HEK293T (cell line): ENCODE data around the gene BAG3.

ENCODE experiments used
- CTCF ChIA-PET: fragments of 350-600 bp; formaldehyde crosslinking; extraction: SDS; loops from one replicate; lab custom pipeline; 2021; ENCODE audit warnings: antibody characterized with exemption, inconsistent platforms; lab: Yijun Ruan, JAX
- POLR2A ChIA-PET: fragments of 350-600 bp; formaldehyde crosslinking; extraction: SDS; loops from one replicate; lab custom pipeline; 2020; ENCODE audit warnings: antibody characterized with exemption, inconsistent platforms; lab: Yijun Ruan, JAX
- DNase-seq: peaks from one replicate; pipeline ENCODE4 v3.0.0; 2012; ENCODE audit warnings: mixed read lengths; ENCODE audit errors: extremely low spot score
- ARNT ChIP-seq: fragments of 450-650 bp; IDR thresholded peaks from 2 replicates; pipeline ENCODE4 v1.6.1; 2017; ENCODE audit warnings: mild to moderate bottlenecking
- BHLHE40 ChIP-seq: fragments of 450-650 bp; IDR thresholded peaks from 2 replicates; pipeline ENCODE4 v1.6.1; 2016; ENCODE audit warnings: mild to moderate bottlenecking, moderate library complexity, borderline replicate concordance
- CTBP1 ChIP-seq: fragments of 450-650 bp; IDR thresholded peaks from 2 replicates; pipeline ENCODE4 v1.6.1; 2016; ENCODE audit warnings: borderline replicate concordance
- ELF4 ChIP-seq: fragments of 450-650 bp; IDR thresholded peaks from 2 replicates; pipeline ENCODE4 v1.6.1; 2017; ENCODE audit warnings: antibody characterized with exemption
- FOXA1 ChIP-seq: fragments of 450-650 bp; IDR thresholded peaks from 2 replicates; pipeline ENCODE4 v1.6.1; 2016; ENCODE audit warnings: mild to moderate bottlenecking
- FOXK2 ChIP-seq: fragments of 450-650 bp; IDR thresholded peaks from 2 replicates; pipeline ENCODE4 v1.6.1; 2016; ENCODE audit warnings: mild to moderate bottlenecking
- FOXM1 ChIP-seq: fragments of 450-650 bp; IDR thresholded peaks from 2 replicates; pipeline ENCODE4 v1.6.1; 2017; ENCODE audit warnings: mild to moderate bottlenecking, borderline replicate concordance
- HDGF ChIP-seq: fragments of 450-650 bp; IDR thresholded peaks from 2 replicates; pipeline ENCODE4 v1.6.1; 2017; ENCODE audit warnings: antibody characterized with exemption, borderline replicate concordance
- L3MBTL2 ChIP-seq: fragments of 450-650 bp; conservative IDR thresholded peaks from 2 replicates; pipeline ENCODE4 v1.6.1; 2016; ENCODE audit warnings: mild to moderate bottlenecking
- LEF1 ChIP-seq: fragments of 450-650 bp; IDR thresholded peaks from 2 replicates; pipeline ENCODE4 v1.6.1; 2017; ENCODE audit warnings: mild to moderate bottlenecking, borderline replicate concordance
- NFRKB ChIP-seq: fragments of 450-650 bp; IDR thresholded peaks from 2 replicates; pipeline ENCODE4 v1.6.1; 2016; ENCODE audit warnings: mild to moderate bottlenecking, moderate library complexity
- SP1 ChIP-seq: fragments of 450-650 bp; IDR thresholded peaks from 2 replicates; pipeline ENCODE4 v1.6.1; 2017
- SUZ12 ChIP-seq: fragments of 450-650 bp; IDR thresholded peaks from 2 replicates; pipeline ENCODE4 v1.6.1; 2016; ENCODE audit warnings: mild to moderate bottlenecking
- TARDBP ChIP-seq: fragments of 450-650 bp; IDR thresholded peaks from 2 replicates; pipeline ENCODE4 v1.6.1; 2016
- ZNF384 ChIP-seq: fragments of 450-650 bp; IDR thresholded peaks from 2 replicates; pipeline ENCODE4 v1.6.1; 2016
- TF ChIP-seq, protein P1 (sequence below): fragments of 450-650 bp; IDR thresholded peaks from 2 replicates; pipeline ENCODE4 v1.6.1; 2016

BAG3 gene

DNA sequence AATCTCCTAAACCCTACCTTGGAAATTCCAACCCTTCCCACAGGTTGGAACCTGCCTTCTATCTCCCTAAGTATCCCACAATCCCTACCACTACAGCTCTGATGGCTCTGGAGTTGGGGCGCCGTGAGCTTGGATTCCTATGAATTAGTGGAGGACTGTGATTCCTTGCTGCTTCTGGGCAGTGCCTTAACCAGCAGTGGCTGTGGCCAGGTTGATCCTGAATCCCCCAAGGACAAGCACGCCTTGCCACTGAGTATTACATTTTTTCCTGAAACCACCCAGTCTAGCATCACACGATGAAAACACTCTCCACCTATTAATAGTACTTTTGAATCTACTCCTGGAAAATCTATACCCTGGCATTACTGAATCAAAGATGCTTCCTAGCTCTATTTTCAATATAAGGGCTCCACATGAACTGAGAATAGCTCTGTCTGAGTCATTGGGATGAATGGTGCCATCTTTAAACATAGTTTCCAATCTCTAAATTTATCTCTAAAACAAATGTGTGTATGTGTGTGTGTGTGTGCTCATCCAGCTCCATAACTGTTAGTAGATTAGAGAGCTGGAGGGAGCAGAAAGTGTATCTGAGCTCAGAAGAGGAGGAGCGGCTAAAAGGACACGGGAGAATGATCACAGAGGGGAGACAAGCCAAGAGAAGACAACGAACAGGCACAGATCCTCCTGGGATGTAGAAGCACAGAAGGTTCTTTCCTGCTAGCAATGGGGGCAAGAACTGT is 62.7 kb downstream of the BAG3 start:
- ChIA-PET POLR2A (interaction anchor here (4.1 kb wide), 1 partner anchor 11 kb away, joined by 37 read pairs; the partner anchor contains the start of gene INPP5F), CTCF (interaction anchor here (0.8 kb wide), 1 partner anchor 37 kb away, joined by 4 read pairs; no protein-coding TSS in a partner anchor)
- no peak for DNase-seq
- TF ChIP-seq FOXK2 (no peak), ELF4 (no peak), SP1 (no peak), TARDBP (no peak), BHLHE40 (no peak), FOXM1 (no peak), FOXA1 (no peak), ARNT (no peak), SUZ12 (no peak), CTBP1 (no peak), L3MBTL2 (no peak), HDGF (no peak), ZNF384 (no peak), NFRKB (no peak), LEF1 (no peak)
- TF ChIP-seq, protein P1, sequence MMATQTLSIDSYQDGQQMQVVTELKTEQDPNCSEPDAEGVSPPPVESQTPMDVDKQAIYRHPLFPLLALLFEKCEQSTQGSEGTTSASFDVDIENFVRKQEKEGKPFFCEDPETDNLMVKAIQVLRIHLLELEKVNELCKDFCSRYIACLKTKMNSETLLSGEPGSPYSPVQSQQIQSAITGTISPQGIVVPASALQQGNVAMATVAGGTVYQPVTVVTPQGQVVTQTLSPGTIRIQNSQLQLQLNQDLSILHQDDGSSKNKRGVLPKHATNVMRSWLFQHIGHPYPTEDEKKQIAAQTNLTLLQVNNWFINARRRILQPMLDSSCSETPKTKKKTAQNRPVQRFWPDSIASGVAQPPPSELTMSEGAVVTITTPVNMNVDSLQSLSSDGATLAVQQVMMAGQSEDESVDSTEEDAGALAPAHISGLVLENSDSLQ, result no peak

DNA sequence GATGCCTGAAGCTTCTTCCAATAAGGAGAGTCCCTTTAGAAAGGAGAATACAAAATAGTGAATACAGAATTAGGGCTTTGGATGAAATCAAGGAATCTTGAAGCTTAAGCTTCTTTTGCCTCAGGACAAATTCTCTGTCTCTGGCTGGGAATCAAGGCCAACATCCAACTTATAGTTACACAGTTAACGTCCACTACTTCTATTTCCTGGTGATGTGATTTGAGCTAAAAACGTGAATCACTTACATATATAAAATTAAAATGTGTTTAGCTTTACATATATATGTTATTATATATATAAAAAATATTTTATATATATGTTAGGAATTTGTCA is 63.3 kb downstream of the BAG3 start:
- CTCF ChIA-PET, result no interaction called here
- TF ChIP-seq FOXK2 (no peak), TARDBP (no peak), SP1 (no peak), ELF4 (no peak), BHLHE40 (no peak), LEF1 (no peak), FOXM1 (no peak), ARNT (no peak), CTBP1 (no peak), L3MBTL2 (no peak), SUZ12 (no peak), HDGF (no peak), FOXA1 (no peak), ZNF384 (no peak), NFRKB (no peak)
- TF ChIP-seq, protein P1, result no peak
- no peak for DNase-seq
- POLR2A ChIA-PET, result interaction anchor here (4.1 kb wide), 1 partner anchor 11 kb away, joined by 37 read pairs; the partner anchor contains the start of gene INPP5F

DNA sequence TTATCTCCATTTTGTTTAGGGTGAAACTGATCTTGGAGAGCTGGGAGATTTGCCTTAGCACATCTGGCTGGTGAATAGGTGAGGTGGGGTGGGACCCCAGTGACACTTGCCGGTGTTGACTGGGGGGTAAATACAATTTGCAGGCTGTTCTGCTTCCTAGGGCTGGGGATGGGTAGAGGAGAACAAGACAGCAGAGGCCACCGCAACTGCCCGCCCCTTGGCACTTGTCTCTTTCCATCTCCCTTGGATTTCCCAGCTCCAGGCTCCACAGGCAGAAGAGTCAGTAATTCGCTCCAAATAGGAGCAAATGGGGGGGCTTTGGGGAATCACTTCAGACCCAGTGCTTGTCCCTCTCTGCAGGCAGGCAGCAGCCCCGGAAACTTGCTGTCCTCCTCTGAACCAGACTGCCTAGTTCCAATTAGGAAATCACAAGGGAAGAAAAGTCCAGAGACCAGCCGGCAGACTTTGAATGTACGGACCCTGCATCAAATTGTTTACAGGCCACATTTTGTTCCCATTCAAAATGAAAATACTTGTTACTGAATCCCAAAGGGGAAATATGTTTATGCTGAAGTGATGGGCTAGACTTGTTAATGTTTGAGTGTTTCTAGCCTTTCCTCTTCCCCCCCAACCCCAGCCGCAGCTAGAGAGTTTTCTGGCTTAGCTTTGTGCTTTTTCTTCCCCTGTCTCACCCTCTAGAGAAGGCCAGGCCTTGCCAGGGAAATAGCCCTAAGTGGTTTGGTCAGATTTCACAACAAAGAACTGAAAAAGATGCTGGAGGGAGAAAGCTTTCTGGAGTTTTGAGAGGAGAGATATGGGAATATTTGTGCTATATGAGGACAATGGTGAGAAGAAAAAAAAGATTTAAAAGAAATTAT is 64.7 kb downstream of the BAG3 start:
- no peak for TF ChIP-seq SP1
- TF ChIP-seq FOXA1, result no peak
- TF ChIP-seq ARNT, result no peak
- no peak for TF ChIP-seq SUZ12
- TF ChIP-seq, protein P1, result no peak
- TF ChIP-seq HDGF, result no peak
- no peak for TF ChIP-seq CTBP1
- no peak for TF ChIP-seq TARDBP
- TF ChIP-seq BHLHE40, result no peak
- no peak for TF ChIP-seq ZNF384
- TF ChIP-seq ELF4, result no peak
- no peak for TF ChIP-seq FOXK2
- no peak for TF ChIP-seq L3MBTL2
- TF ChIP-seq FOXM1, result no peak
- TF ChIP-seq NFRKB, result no peak
- TF ChIP-seq LEF1, result no peak
- CTCF ChIA-PET, result no interaction called here
- DNase-seq, result no peak
- POLR2A ChIA-PET, result interaction anchor here (4.1 kb wide), 1 partner anchor 9 kb away, joined by 37 read pairs; the partner anchor contains the start of gene INPP5F

DNA sequence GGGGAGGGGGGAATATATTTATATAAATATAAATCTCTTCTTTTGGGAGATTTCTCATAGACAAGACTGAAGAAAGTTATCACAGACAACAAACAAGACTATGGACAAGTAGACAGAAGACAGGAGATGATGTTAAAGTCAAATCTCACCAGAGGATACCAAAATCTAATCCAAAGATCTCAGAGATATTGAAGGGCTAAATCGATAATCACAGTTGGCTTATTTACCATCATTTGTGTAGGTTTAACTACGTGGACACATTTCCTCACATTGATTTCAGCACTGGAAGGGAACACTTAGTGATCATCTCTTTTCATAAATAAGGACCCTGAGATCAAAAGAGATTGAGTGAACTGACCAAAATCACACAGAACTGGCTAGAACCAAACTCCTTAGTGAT is 72.0 kb downstream of the BAG3 start:
- DNase-seq, result no peak
- POLR2A ChIA-PET, result interaction anchor here (1.0 kb wide), 1 partner anchor 19 kb away, joined by 3 read pairs; no protein-coding TSS in a partner anchor
- CTCF ChIA-PET, result no interaction called here
- TF ChIP-seq, protein P1, result no peak
- TF ChIP-seq SP1 (no peak), BHLHE40 (no peak), FOXM1 (no peak), CTBP1 (no peak), NFRKB (no peak), ARNT (no peak), L3MBTL2 (no peak), HDGF (no peak), SUZ12 (no peak), ZNF384 (no peak), LEF1 (no peak)
